Glomerular endothelial cell (primary cell): Measurements from ENCODE around the gene TENM3. TPM values are rescaled to one million over a fixed set of nuclear protein-coding genes. Genes with fewer than 3 reads are reported as not detected.
"Not testable (repeated sequence)": the region's sequence is repeated elsewhere in the genome, so short reads cannot be mapped to it uniquely, and the experiment has no call there.

ENCODE experiments used
- DNase-seq: peaks from one replicate; pipeline ENCODE4 v3.0.0-alpha.2; 2011; ENCODE audit warnings: low read depth, low spot score; ENCODE audit errors: extremely low read depth
- total RNA-seq: library from RNA; depleted of rRNA; stranded (reverse); fragments of >200 nt; gene quantifications from 2 replicates; pipeline ENCODE4 v1.2.3, GENCODE V29; 2015

The TENM3 gene
- total RNA-seq, 1 donor from 2014 or later, result 40.3 TPM

DNA sequence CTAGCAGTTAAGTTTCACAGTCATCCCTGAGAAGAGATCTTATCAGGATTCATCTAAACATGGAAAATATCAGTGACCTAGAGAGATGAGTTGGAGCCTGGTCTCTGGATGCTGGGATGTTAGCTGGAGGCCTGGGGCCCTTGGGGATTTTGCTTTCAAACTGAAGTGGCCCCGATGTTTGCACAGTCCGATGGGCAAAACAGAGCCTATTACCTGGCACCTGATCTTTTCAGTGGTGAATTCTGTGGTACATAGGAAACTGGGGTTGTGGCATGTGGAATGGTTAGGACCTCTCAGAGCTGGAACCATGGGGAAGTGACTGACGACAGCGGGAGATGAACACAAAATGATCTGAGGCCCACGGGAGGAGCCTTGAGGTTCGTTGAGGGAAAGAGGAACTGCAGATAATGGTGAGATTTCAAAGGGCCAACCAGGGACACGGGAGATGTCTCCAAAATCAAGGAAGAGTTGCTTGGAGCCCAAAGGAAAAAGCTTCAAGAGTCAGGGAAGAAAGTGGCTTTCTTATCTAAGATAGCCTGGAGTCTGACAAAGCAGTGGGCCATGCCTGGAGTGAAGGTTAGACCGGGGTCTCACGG is 17.8 kb upstream of the TENM3 start:
- no peak for DNase-seq

DNA sequence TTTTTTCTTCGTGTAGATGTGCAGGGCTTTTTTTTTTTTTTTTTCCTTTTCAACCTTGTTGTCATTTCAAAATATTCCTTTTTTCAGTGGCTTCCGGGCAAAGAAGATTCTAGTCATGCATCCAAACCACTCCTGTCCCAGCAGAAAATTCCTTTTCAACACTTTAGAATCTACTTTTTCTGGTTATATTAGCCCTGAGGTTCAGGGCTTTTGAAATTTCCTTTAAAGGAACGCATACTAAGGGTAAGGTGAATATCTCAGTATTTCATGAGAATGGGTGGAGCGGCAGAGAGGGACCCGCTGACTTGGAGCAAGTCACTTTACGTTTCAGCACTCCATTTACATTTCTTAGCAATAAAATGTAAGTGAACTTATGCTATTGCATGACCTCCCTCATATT is 15.6 kb upstream of the TENM3 start:
- DNase-seq, result no peak

DNA sequence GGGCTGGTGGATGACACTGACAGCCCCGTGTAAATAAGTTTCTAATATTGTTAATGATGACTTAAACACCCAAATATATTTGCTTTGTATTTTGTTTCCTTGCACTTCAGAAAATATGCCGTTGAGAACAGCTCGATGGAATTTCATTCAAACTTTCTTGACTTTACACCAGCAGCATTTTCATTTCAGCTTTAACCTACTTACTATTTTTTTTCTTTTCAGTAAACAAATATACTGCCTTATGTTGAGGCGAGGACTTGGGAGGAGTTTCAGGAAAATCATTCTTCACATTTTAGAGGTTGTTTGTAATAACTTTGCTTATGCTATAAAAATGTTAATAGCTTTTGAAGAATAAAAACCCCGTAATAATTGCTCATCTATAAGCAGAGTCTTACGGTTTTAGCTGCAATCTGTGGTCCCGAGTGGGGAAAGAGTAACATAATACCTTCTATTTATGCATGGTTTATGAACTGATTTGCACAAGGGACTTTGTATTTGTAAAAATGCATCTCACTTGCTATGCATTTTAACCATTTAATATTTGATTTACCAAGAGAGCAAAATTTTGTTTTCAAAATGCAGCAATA is 14.1 kb upstream of the TENM3 start:
- DNase-seq, result no peak

DNA sequence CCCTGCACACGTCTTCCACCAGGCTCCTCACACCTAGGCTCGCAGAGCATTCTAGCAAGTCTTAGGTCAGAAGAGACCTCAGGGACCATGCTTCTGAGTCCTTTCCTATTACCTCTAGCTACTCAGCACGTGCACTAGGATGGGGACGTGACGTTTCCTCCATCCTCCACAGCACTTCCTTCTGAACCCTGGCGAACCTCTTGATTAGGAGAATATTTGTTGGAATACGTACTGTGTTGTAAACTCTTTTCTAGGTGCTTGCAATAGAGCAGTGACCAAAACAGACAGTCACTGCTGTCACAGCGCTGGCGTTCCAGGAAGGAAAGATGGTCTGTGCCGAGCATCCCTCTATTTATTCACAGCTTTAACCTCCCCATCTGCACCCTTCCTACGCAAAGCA is 12.9 kb upstream of the TENM3 start:
- DNase-seq, result no peak

DNA sequence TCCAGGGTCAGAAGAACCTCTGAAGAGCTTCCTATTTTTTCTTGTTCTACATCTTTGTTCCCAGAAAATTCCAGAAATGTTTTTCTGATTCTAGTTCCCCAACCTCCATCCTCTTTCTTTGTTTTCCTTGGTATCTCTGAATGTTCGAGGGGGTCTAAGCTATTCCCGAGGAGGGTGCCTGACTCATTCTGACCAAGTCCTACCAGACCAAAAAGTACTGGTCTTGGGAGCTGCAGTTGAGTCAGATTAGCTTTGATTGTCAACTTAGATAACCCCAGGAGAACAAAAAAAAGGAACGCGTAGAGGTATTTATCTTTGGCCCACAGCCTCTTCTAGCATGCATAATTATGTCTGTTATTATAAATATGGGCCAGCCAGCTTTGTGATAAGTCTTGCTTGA is 12.1 kb upstream of the TENM3 start:
- DNase-seq, result no peak

DNA sequence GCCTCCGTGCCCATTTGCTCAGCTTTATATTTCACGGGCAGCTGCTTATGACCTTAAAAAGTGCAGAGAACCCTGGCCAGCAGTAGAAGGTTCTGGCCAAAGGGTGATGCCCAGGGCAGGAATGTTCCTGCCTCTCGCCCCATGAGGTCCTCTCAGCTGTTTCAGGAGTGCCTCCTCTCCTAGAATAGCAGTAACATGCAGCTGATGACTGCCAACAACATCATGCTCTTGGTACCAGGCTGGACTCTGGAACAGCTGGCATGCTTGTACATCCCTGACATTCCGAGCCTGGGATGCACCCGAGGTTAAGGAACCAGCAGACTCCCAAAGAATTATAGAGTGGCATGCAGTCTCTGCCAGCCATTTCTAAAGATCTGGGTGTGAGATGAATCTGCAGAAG is 11.7 kb upstream of the TENM3 start:
- no peak for DNase-seq

DNA sequence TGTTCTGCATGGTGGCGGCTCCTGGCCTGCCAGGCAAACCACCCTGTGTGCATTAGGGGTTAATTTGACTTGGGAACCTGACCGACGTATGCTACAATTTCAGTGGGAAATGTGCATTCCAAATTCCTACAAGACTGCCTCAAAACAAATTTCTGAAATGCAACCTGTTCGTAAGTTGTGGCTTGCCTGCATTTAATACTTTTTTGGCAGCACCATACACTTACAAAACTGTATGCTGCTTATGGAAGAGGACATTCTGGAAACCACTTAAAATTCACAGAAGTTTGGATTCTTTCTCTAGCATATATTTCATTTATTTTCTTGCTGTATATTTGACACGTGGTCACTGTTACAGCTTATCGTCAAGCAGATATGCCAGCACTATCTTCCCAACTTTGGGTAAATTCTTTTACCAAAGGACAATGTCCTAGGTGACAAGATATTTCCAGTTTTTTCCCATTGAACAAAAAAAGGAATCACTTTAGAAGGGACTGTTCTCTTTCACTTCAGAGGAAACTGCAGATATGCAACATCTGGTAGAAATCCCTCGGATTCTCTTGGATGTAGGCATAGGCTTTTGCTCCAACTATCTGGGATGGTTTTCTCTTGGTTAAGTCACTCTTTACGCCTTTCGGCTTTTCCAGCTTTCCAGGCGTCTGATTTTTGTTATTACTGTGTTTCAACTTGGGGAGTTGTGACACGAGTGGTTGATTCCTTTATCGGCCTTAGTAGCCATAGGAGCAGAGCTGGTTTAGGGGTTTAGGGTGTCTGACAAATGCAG is 9.7 kb upstream of the TENM3 start:
- no peak for DNase-seq

DNA sequence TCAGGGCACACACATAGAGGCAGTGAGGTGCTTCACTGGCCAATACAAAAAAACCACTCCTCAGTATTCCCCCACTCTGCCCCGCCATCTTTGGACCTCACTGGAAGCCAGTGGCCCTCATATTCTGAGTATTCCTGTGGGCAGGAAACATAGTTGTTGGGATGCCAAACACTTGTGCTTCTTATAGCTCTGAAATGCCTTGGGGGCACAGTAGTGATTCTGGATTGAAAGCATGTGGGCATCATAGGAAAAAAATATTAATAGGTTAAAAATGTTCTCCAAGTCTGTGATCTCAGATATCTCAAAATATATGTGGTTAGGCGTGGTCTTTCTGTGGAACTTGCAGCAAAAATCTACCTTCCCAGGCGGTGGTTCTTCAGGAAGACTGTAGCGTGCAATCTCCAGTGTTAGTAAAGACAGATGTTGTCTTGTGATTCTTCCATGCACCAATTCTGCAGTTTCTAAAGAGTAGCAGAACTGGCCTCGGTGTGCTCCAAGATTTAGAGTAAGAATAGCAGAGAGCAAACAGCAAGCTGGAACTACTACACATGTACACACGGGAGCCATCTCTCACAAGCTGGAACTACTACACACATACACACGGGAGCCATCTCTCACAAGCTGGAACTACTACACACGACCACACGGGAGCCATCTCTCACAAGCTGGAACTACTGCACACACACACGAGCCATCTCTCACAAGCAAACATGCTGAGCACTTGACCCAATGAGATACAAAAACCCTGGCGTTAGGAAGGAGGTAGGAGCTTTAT is 8.0 kb upstream of the TENM3 start:
- no peak for DNase-seq

DNA sequence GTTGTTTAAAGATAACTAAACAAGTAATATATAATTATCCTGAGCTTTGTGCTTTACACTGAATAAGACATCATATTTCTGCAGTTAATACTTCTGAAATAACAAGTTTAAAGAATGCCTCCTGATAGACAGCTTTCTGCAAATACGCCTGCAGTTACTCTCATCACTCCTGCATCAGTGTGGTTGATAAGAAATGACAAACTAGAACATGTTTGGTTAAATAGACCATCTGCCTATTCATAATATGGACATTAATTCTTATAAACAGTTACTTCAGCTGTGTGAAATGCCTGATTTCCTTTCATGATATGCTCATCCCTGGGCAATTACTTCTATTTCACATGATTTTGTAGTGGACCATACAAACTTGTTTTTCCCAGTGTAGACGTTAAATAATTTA is 7.0 kb upstream of the TENM3 start:
- no peak for DNase-seq

DNA sequence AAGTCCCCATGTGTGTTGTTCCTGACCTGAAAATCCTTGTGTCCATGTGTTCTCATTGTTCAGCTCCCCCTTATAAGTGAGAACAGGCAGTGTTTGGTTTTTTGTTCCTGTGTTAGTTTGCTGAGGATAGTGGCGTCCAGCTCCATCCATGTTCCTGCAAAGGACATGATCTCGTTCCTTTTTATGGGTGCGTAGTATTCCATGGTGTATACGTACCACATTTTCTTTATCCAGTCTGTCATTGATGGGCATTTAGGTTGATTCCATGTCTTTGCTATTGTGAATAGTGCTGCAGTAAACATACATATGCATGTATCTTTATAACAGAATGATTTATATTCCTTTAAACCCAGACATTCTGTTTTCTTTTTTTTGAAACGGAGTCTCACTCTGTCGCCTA is 6.2 kb upstream of the TENM3 start:
- not testable (repeated sequence) for DNase-seq

DNA sequence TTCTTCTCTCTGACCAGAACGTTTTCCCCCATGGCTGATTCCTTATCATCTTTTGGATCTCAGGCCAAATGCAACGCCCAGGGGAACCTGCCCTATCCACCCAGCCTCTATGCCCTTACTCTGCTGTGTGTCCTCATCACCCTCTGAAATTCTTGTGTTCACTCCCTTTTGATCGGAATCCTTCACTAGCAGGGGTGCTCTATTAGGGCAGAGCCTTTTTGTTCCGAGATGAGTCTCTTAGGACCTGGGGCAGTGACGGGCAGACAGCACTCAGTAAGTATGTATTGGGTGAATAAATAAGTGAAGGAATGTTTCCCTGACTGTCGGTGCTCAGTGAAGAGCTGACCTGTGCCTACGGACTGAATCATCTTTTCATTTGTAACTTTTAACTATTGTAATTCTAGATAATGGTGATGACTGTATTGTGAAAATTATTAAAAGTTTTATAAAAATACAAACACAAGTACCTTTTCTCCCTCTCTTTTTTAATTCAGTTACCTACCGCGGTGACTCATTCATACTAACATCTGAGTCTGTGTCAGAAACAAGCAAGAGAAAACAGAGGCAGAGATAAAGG is 4.8 kb upstream of the TENM3 start:
- no peak for DNase-seq

DNA sequence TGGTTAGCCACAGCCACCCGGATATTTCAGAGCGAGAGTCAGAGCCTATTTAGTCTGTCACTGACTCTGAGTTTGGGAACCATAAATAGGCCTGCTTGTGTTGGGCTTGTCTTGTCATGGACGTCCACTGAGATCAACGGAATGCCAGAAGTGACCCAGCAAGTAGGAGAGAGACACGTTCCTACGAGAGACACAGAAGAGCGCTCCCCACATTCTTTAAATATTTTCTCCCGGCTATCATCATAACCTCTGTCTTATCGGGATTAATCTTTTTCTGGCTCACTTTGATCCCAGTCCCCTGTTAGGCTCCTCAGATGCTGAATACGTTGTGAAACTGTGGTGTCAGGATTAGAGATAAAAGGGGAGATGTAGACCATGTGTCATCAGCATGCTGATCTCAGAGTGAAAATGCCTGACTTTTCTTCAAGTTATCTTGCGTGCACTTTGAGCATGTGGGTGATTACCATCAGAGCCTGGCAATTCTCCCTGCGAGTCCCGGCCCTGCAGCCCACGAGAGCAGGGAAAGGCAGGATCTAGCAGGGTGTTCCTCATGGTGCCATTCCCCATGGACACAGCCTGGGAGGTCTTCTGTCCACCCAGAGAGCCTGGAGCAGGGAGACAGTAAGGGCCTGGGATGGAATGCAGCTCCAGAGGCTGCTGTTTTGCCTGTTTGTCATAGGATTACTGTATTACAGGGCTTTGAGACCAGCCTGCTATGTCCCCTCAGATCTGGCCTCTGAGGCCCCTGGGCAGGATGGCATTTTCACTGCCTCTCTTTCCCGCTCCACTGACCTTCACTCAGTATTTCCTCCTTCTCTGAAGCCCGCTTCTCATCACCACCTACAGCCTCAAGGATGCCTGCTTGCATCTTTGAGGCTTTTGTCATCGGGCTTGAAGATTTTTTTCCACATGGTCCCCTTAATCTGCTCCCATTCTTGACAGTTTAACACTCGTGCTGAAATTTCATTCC is 2.8 kb upstream of the TENM3 start:
- no peak for DNase-seq

DNA sequence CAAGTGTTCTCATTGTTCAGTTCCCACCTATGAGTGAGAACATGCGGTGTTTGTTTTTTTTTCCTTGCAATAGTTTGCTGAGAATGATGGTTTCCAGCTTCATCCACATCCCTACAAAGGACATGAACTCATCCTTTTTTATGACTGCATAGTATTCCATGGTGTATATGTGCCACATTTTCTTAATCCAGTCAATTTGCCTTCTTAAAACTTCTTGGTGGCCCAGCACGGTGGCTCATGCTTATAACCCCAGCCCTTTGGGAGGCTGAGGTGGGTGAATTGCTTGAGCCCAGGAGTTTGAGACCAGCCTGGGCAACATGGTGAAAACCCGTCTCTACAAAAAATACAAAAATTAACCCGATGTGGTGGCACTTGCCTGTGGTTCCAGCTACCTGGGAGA is 942 bp upstream of the TENM3 start:
- DNase-seq, result not testable (repeated sequence)

DNA sequence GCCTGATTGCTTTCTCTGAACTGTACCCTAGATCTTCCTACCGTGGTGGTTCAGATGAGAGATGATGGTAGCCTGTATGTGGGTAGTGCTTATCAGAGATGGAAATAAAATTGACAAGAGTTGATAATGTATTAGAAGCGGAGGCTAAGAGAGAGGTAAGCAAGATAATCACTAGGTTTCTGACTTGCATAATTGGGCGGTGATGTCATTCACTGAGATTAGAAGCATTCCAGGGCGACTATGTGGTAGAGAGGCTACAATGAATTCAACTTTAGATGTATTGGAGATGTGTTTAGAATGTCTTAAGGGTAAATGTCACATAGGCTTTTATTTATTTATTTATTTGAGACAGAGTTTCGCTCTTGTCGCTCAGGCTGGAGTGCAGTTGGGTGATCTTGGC is 415 bp upstream of the TENM3 start:
- no peak for DNase-seq

DNA sequence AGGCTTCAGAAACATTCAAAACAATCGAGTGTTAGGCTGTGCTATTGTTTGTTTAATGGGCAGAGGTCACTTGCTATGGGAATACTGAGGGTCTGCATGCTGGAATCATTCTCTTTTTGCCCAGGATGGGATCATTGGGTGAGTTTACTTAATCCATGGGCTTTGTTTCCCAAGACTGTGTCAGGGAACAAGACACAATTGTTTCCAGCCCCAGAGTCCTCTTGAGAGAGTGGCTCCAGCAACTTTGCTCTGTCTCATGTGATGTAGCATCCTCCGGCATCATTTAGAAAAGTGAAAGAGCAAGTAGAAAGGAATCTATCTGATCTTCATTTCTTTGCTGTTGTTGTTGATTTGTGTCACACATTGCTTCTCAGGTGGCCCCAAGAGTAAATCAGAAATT is 1.8 kb downstream of the TENM3 start:
- no peak for DNase-seq

DNA sequence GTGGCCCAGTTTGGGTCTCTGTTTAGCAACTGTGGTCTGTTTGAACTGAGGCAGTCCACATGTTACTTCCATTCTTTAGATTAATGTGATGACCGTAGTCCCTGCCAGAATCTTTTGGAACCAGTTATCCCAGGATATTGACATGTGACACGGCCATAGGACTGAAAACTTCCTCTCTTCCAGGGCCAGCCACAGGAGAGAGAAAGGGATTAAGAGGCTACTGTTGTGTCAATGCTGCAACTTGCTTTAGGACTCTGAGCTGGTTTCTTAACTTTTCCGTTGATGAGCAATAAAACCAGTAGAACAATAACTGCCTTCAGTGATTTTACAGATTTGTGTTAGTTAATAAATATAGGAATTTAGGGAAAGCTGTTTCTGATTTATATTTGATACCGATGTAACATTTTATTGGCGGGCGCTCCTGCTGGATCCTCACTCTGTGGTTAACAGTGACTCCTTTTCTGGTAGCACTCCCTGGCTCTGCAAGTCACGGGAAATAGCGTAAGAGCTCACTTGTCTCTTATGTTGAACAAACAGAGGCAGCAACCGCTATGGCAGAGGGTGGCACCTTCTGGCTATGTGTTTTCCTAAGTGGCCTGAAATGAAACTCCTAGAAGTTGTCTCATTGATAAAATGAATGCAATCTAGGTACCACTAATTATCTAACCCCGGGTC is 2.5 kb downstream of the TENM3 start:
- no peak for DNase-seq

DNA sequence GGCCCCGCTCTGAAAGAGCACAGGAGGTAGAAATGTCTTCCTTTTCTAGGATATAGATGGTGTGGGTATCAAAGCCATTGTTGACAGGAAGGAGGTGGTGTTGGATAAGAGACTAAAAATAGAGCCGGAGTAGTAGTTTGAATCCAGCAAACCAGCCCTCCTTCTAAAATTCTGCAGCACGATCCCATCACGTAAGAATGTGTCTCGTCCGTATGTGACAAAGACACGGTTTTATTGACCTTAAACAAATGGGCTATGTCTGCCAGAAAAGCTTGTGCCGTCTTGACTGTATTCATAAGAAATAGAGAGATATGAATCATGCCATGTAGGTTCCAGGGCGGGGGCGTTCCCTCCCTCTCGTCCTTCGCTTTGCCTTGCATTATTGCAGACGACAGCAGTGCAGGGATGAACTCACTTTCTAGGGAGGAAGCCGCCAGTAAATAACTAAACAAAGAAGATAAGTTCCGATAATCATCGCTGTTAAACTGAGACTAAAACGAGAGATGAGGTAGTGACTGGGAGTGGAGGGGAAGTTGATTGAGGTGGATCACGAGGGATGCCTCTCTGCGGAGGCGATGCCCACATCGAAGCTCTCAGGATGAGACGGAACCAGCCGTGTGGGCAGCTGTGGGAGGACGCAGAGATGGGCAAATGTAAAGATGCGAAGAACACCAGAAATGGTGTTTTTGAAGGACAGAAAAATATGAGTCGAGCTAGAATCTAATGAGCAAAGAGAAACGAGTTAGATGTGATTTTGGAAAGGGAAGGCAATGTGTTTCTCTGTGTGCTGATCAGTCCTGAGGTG is 3.4 kb downstream of the TENM3 start:
- DNase-seq, result no peak

DNA sequence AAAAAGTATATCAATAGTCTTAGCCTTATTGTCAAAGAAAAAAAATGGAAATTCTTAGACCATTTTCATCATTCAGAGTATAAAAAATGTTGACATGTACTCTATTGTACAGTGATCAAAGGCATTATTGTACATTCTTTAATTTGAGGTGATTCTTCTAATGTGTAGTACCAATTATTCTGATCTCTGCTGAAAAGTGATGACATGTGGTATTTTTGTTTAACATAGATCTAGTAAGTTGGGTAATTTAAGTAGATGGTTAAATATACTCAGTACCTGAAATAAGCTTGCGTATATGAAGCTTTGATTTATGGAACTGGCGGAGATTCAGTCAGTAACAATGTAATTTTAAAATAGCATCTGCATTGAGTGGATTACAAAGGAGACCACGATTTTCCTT is 5.1 kb downstream of the TENM3 start:
- DNase-seq, result no peak

DNA sequence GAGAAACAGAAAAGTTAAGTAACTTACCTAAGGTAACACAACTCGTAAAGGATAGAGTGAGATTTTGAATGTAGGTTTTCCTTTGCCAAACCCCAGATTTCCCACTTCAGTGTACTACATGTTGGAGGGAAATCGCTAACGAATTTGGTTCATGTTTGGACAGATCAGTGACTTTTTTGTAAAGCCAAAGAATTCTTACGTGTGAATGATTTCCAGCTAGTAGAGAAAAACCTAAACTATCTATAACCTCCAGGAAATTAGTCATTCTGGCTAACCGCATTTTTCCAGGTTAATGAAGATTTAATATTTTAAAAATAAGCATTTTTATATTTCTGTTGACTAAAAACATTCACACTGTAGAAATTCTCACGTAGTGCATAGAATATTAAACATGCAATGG is 7.2 kb downstream of the TENM3 start:
- no peak for DNase-seq
